Upper lobe of left lung (tissue), 6 donors: ENCODE measurements around the gene AFG1L. TPM values are rescaled to one million over a fixed set of nuclear protein-coding genes. Genes with fewer than 3 reads are reported as not detected.

Source experiments
- ATAC-seq, 2 donors: fragments of 200-7000 bp; cut with Tn5 transposase; one replicate each; pipeline ENCODE4 v1.9.1; 2022; ENCODE audit warnings: mild to moderate bottlenecking in 2 of 2, moderate library complexity in 2 of 2; ENCODE audit not compliant: low FRiP score in 2 of 2
- DNase-seq, 2 donors: peaks; one replicate each; pipeline ENCODE4 v3.0.0-alpha.2; 2019 to 2020
- H3K27ac ChIP-seq, 4 donors: fragments of 200-600 bp; sonication (generic); one replicate each; pipeline ENCODE4 v1.5.1; 2016 to 2019
- H3K27me3 ChIP-seq, 4 donors: fragments of 200-600 bp; sonication (generic); one replicate each; pipeline ENCODE4 v1.5.1; 2017 to 2019
- H3K36me3 ChIP-seq, 4 donors: fragments of 200-600 bp; sonication (generic); one replicate each; pipeline ENCODE4 v1.5.1; 2016 to 2019
- H3K4me1 ChIP-seq, 4 donors: fragments of 200-600 bp; sonication (generic); one replicate each; pipeline ENCODE4 v1.5.1; 2018 to 2019
- H3K4me3 ChIP-seq, 4 donors: fragments of 200-600 bp; sonication (generic); one replicate each; pipeline ENCODE4 v1.5.1; 2017 to 2019; ENCODE audit warnings: mild to moderate bottlenecking in 2 of 4, moderate library complexity in 1 of 4
- H3K9me3 ChIP-seq, 4 donors: fragments of 200-600 bp; sonication (generic); one replicate each; pipeline ENCODE4 v1.5.1; 2018 to 2019
- CTCF ChIP-seq, 6 experiments: fragments of 450-650 bp in 4 of 6; fragments of 200-600 bp in 2 of 6; sonication (generic) in 2 of 6; IDR thresholded peaks; one replicate each; pipeline ENCODE4 v1.5.1; 2016 to 2019; ENCODE audit warnings: antibody characterized with exemption in 6 of 6
- EP300 ChIP-seq, 4 donors: sonication (generic); formaldehyde crosslinking; IDR thresholded peaks; one replicate each; pipeline ENCODE4 v1.5.1; 2017; ENCODE audit warnings: antibody characterized with exemption in 4 of 4, control low read depth in 2 of 4
- POLR2A ChIP-seq, 4 donors: fragments of 450-650 bp; IDR thresholded peaks; one replicate each; pipeline ENCODE4 v1.5.1; 2016 to 2017; ENCODE audit warnings: antibody characterized with exemption in 4 of 4, mild to moderate bottlenecking in 2 of 4
- POLR2AphosphoS5 ChIP-seq, 2 donors: sonication (generic); formaldehyde crosslinking; IDR thresholded peaks; one replicate each; pipeline ENCODE4 v1.5.1; 2017; ENCODE audit warnings: antibody characterized with exemption in 2 of 2
- WGBS, 2 donors: methylation state at CpG; one replicate each; pipeline ENCODE4 v1.1.5; 2017 to 2018; 5-methylcytosine and 5-hydroxymethylcytosine counted together
- total RNA-seq, 6 donors: library from RNA; depleted of rRNA in 4 of 6; stranded (reverse); fragments of >200 nt in 4 of 6; gene quantifications; one replicate each; pipeline versions ENCODE4 v1.1.0 to v1.2.1, GENCODE V29; 2016 to 2021
- donor health status: DM: no; HTN: no; CAD: no; lungs with moderate emphysema.
- donor health status: DM: no; HTN: yes; CAD: no; lungs with severe emphysema.

AFG1L gene
- total RNA-seq, 6 donors from 2014 or later, result 2.6 to 19.9 (median 7.0) TPM

DNA sequence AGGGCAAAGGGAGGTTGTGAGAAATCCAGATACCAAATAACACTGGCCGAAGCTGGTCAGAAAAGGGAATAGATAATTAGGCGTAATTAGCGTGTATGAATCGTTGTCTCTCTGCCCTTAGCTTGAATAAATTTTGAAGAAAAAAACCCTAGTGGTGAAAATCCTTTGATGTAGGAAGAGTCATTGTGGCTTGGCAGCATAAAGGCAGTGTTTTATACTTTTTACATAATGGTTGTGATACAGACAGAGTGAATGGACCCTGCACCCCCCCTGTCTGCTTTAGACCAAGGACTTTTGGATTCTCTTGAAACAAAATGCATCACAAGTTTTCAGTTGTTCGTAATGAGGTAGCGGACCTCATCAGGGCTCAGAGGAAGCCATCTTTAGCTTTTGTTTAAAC, 126.5 kb downstream of the AFG1L start:
- H3K36me3 ChIP-seq, result no peaks in the 10 kb centered on the region
- no peaks in the 10 kb centered on the region for H3K9me3 ChIP-seq
- H3K4me1 ChIP-seq, result no peaks in the 10 kb centered on the region
- no peak overlapping the region for H3K4me3 ChIP-seq
- no peak overlapping the region for H3K27ac ChIP-seq
- 91 to 95% methylated on average over 6 of the region's 6 CpGs for WGBS, 2 donors
- ATAC-seq (no peak), DNase-seq (no peak)
- H3K27me3 ChIP-seq, result no peaks in the 10 kb centered on the region
- TF ChIP-seq EP300 (IDR thresholded peaks at IDR 0.05) (no peak), POLR2AphosphoS5 (IDR thresholded peaks at IDR 0.05) (no peak), POLR2A (IDR thresholded peaks at IDR 0.05) (no peak), CTCF (IDR thresholded peaks at IDR 0.05) (no peak)

DNA sequence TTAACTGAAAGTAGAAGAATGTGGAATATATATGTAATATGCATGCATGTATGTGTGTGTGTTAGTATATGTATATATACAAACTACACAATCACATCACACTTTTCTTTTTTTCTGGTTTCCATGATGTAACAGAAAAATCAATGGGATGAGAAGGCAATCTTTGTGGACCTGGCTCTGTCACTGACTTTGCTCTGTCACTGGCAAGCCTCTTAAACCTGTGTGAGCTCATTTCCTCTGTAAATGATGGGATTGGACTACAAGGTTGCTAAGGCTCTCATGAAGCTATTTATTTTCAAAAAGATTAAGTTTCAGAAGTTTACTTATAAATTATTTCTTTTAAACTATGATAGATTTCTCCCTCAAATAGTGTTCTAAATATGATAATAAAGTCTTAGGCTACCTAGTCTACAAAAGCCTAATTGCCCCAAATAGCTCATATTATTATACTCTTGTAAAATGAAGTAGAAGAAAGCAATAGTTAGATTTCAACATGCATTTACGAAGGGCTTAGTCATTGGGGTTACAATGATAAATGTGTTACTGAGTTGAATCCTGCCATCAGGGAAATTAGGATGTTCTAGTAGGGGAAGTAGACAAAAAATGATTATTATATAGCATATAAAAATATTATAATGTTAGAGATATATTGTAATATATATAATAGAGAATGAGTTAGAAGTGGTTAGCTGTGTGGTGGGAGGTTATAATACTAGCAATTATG, 129.3 kb downstream of the AFG1L start:
- H3K27ac ChIP-seq, result no peak overlapping the region
- 86 to 96% methylated on average over 1 of the region's 1 CpG for WGBS, 2 donors
- H3K27me3 ChIP-seq, result no peaks in the 10 kb centered on the region
- H3K4me3 ChIP-seq, result no peak overlapping the region
- ATAC-seq (no peak), DNase-seq (no peak)
- no peak for TF ChIP-seq EP300 (IDR thresholded peaks at IDR 0.05)
- no peak for TF ChIP-seq POLR2A (IDR thresholded peaks at IDR 0.05)
- no peak for TF ChIP-seq CTCF (IDR thresholded peaks at IDR 0.05)
- TF ChIP-seq POLR2AphosphoS5 (IDR thresholded peaks at IDR 0.05), result no peak
- no peaks in the 10 kb centered on the region for H3K4me1 ChIP-seq
- H3K9me3 ChIP-seq, result no peaks in the 10 kb centered on the region
- no peaks in the 10 kb centered on the region for H3K36me3 ChIP-seq

DNA sequence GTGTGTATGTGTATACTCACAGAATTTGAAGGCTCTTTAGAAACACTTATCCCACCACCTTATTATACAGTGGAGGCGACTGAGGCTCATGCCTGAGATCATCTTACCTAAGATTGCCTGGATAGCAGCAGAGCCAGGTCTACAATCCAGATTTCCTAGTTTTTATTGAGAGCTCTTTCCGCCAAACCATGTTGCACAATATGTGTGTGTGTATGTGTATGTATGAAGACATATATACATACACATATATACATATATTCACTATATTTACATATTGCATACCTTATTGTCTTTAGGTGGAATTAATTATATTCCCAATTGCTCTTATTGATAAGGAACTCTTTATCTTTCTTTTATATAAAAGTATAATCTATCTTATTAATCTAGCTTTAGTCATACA, 130.6 kb downstream of the AFG1L start:
- no peak overlapping the region for H3K27ac ChIP-seq
- H3K4me3 ChIP-seq, result no peak overlapping the region
- H3K27me3 ChIP-seq, result no peaks in the 10 kb centered on the region
- TF ChIP-seq CTCF (IDR thresholded peaks at IDR 0.05), result no peak
- no peaks in the 10 kb centered on the region for H3K36me3 ChIP-seq
- WGBS, 2 donors, result 90 to 97% methylated on average over 2 of the region's 2 CpGs
- H3K9me3 ChIP-seq, result no peaks in the 10 kb centered on the region
- ATAC-seq (no peak), DNase-seq (no peak)
- H3K4me1 ChIP-seq, result no peaks in the 10 kb centered on the region

DNA sequence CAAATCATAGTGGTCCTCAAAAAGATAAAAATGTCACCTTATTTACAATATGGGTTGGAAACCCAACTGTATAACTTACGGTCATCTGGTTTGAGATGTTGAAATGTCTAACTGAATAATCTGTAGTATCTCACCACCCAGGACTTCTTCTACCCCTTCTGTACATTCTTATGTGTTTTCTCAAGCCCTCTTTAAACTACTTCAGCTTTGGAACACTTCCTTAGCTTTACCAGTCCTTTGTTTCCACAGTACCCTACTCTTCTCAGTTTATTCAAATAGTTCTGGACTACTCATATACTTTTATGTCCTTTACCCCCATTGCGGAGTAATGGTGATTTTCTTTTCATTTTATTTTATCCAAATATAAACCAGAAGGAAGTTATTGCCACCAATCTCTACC, 137.3 kb downstream of the AFG1L start:
- no peak for ATAC-seq
- 60 to 71% methylated on average over 2 of the region's 2 CpGs for WGBS, 2 donors

More for the DNA sequence above, 137.3 kb downstream of the AFG1L start:
- Histone ChIP-seq H3K27me3 (no peaks in the 10 kb centered on the region), H3K4me1 (peaks cover 0 to 10% (median 2%) of the 10 kb centered on the region in 4 donors), H3K9me3 (no peaks in the 10 kb centered on the region), H3K36me3 (no peaks in the 10 kb centered on the region), H3K27ac (no peak overlapping the region), H3K4me3 (no peak overlapping the region)
- DNase-seq, result no peak
- TF ChIP-seq CTCF (IDR thresholded peaks at IDR 0.05) (no peak), POLR2A (IDR thresholded peaks at IDR 0.05) (no peak), POLR2AphosphoS5 (IDR thresholded peaks at IDR 0.05) (no peak), EP300 (IDR thresholded peaks at IDR 0.05) (no peak)
